ENCODE results near the gene NPAS3. TPM values are rescaled to one million over a fixed set of nuclear protein-coding genes. Genes with fewer than 3 reads are reported as not detected.

Gene NPAS3
- total and polyA plus RNA-seq, 2 donors (not counting 3 experiments of a cell fraction or from before 2014, with no cell fraction given), result 0.10 to 0.13 TPM

- POLR2A ChIA-PET, result no interaction called here
- Histone ChIP-seq H3K36me3 (ENCODE audit: control insufficient read depth in 2 of 2, extremely low read depth in 1 of 2, insufficient read depth in 2 of 2, low read length in 2 of 2) (no peaks in the 10 kb centered on the region), H3K9ac (replicated peaks; ENCODE audit: extremely low read depth, insufficient read depth, low read length) (no peak overlapping the region), H3K9me3 (replicated peaks; ENCODE audit: control insufficient read depth, insufficient read depth, low read length) (no peaks in the 10 kb centered on the region), H3K27ac (ENCODE audit: insufficient read depth, low read depth, low read length) (no peak overlapping the region), H3K4me3 (replicated peaks in 1 of 3; ENCODE audit: insufficient read depth in 1 of 3, low read depth in 1 of 3, low read length in 3 of 3) (no peak overlapping the region), H3K27me3 (ENCODE audit: control insufficient read depth in 2 of 2, insufficient read depth in 2 of 2, low read length in 2 of 2) (no peaks in the 10 kb centered on the region), H3K79me2 (ENCODE audit: control insufficient read depth, insufficient read depth, low read length) (no peaks in the 10 kb centered on the region), H4K20me1 (replicated peaks; ENCODE audit: control insufficient read depth, extremely low read depth, insufficient read depth, low read length) (no peaks in the 10 kb centered on the region), H3K4me1 (ENCODE audit: control insufficient read depth, extremely low read depth, insufficient read depth, low read length) (no peaks in the 10 kb centered on the region), H2AFZ (ENCODE audit: low read depth, low read length) (no peak overlapping the region), H3K4me2 (ENCODE audit: insufficient read depth, low read length) (no peak overlapping the region), H3K9me1 (replicated peaks; ENCODE audit: control insufficient read depth, extremely low read depth, insufficient read depth, low read length) (no peaks in the 10 kb centered on the region)
- BruUV-seq (replicated peaks), result no TSS peak
- TF ChIP-seq GATA2 (IDR thresholded peaks at IDR 0.05; ENCODE audit: insufficient read depth, insufficient read length, low read depth, low read length) (no peak), FOS (IDR thresholded peaks at IDR 0.05; ENCODE audit: borderline replicate concordance, insufficient read depth, low read length) (no peak), MAX (IDR thresholded peaks at IDR 0.05; ENCODE audit: insufficient read depth, insufficient read length) (no peak), POLR2A (IDR thresholded peaks at IDR 0.05; ENCODE audit: low read depth, low read length) (no peak), POLR2AphosphoS5 (IDR thresholded peaks at IDR 0.05; ENCODE audit: insufficient read depth, low read depth, low read length) (no peak), MYC (IDR thresholded peaks at IDR 0.05; ENCODE audit: low read depth, low read length) (no peak), EZH2 (IDR thresholded peaks at IDR 0.05; ENCODE audit: borderline replicate concordance, low read depth, low read length, severe bottlenecking) (no peak), CTCF (IDR thresholded peaks at IDR 0.05; ENCODE audit: extremely low read depth in 1 of 2, insufficient read depth in 1 of 2, low read depth in 1 of 2, low read length in 2 of 2) (no peak), JUN (IDR thresholded peaks at IDR 0.05; ENCODE audit: borderline replicate concordance, insufficient read depth, insufficient read length, low read depth) (no peak)
- dilution Hi-C loops (cut with MboI; ENCODE audit: extremely low pct_ligation_motif_present, low sequenced_read_pairs), result no loop called here
- no peak for DNase-seq (ENCODE audit: low read depth, low spot score)
- CTCF ChIA-PET, result no interaction called here
- FAIRE-seq, result no peak
- intact Hi-C loops (cut with micrococcal nuclease), result no loop called here
Observed at GRCh38 chr14:33369972-33370371, 431.3 kb downstream of the NPAS3 start.

Measured in endothelial cell of umbilical vein (primary cell).